ENCODE results near the gene GNE.

GNE gene

DNA sequence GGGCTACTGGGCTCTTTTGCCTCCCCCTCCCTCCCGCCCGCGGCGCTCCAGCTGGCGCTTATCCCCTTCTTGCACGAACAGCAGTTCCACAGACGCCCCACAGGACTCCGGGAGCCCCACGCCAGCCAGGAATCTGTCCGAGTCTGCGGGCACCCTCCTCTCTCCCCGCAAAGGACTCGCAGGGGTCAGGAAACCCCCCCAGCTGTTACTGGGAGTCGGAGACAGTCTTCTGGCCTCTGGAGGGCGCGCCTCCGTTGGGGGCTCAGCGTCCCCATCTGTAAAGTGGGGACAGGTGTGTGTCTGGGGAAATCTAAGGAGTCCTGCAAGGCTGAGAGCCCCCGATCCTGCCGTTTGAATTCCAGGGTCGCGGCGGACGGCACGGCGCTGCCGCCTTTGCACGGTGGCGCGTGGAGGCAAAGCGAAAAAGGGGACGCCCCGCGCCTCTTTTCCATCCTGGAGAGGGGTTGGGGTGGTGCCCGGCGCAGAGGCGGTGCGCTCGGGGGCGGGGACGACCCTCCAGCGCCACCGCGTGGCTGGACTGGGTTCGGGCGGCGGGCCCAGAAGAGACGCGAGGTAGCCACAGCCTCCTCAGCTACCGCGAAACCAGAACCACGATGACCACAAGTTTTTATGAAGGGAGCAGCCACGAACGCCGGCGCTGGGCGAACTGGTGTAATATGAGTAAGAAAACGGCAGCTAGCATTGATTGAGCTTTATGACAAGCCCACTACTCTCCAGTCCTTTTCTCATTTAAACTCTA, 91.9 kb downstream of the GNE start:
- ATAC-seq = peak; percentile 95
- TF ChIP-seq, protein P1, sequence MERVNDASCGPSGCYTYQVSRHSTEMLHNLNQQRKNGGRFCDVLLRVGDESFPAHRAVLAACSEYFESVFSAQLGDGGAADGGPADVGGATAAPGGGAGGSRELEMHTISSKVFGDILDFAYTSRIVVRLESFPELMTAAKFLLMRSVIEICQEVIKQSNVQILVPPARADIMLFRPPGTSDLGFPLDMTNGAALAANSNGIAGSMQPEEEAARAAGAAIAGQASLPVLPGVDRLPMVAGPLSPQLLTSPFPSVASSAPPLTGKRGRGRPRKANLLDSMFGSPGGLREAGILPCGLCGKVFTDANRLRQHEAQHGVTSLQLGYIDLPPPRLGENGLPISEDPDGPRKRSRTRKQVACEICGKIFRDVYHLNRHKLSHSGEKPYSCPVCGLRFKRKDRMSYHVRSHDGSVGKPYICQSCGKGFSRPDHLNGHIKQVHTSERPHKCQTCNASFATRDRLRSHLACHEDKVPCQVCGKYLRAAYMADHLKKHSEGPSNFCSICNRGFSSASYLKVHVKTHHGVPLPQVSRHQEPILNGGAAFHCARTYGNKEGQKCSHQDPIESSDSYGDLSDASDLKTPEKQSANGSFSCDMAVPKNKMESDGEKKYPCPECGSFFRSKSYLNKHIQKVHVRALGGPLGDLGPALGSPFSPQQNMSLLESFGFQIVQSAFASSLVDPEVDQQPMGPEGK (CRISPR knock-in tag; IDR thresholded peaks at IDR 0.05; ENCODE audit: borderline replicate concordance) = peak; percentile 51; the same call in 1 of the 2 replicates
- no peak for TF ChIP-seq ZC3H10 (CRISPR knock-in tag; IDR thresholded peaks at IDR 0.05)

DNA sequence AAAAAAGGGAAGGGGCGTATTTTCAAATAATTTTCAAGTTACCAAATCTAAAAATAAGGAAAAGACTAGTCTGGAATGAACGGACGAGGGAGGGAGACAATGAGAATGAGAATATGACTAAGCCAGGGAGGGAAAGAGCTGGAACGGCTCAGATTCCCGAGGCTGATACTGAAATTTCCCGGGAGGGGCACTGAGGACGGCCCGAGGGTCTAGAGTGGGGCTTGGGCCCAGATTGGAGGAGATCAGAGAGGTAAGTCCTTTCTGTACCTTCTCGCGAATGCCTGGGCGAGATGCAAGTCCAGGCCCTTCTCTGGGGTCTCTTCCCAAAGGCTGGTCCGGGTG, 92.5 kb downstream of the GNE start:
- TF ChIP-seq, protein P1 (CRISPR knock-in tag; IDR thresholded peaks at IDR 0.05; ENCODE audit: borderline replicate concordance) = no peak
- no peak for TF ChIP-seq TOX (CRISPR knock-in tag; IDR thresholded peaks at IDR 0.05; ENCODE audit: borderline replicate concordance)
- TF ChIP-seq, protein P2, sequence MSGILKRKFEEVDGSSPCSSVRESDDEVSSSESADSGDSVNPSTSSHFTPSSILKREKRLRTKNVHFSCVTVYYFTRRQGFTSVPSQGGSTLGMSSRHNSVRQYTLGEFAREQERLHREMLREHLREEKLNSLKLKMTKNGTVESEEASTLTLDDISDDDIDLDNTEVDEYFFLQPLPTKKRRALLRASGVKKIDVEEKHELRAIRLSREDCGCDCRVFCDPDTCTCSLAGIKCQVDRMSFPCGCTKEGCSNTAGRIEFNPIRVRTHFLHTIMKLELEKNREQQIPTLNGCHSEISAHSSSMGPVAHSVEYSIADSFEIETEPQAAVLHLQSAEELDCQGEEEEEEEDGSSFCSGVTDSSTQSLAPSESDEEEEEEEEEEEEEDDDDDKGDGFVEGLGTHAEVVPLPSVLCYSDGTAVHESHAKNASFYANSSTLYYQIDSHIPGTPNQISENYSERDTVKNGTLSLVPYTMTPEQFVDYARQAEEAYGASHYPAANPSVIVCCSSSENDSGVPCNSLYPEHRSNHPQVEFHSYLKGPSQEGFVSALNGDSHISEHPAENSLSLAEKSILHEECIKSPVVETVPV (CRISPR knock-in tag; IDR thresholded peaks at IDR 0.05) = no peak
- ATAC-seq = peak; percentile 23

DNA sequence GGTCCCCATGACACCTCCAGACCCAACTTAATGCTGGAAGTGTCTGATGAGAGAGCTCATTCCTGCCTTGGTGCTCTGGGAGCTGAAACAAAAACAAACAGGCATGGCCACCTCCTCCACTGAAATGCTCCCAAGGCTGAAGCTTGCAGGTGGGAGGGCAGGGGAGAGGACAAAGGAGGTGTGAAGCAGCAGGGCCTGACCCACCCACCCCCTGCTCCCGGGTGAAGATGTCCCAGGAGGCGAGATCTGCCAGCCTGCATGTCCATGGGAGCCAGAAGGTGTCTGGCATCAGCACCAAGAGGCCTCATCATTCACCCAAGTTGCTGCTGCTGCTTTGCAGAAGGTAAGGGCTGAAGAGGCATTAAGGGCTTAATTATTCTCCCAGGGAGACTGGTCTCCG, 93.3 kb downstream of the GNE start:
- ATAC-seq = no peak
- no peak for TF ChIP-seq ZFP3 (CRISPR knock-in tag; IDR thresholded peaks at IDR 0.05)
- TF ChIP-seq ESRRG (CRISPR knock-in tag; IDR thresholded peaks at IDR 0.05) = no peak
- TF ChIP-seq GLIS3 (CRISPR knock-in tag; IDR thresholded peaks at IDR 0.05) = no peak
- TF ChIP-seq ISL1 (CRISPR knock-in tag; IDR thresholded peaks at IDR 0.05) = no peak

All from SK-N-SH treated with all-trans-retinoic acid at 6 μM for 48 hours (cell line).